NCI-H82 treated with DMSO at 0.1 percent for 48 hours (cell line): ENCODE measurements around the gene ARHGEF39.
A peak's percentile ranks its signal among the peaks of the same experiment; 100 is the strongest.
"Not testable (repeated sequence)": the region's sequence is repeated elsewhere in the genome, so short reads cannot be mapped to it uniquely, and the experiment has no call there.

Experiments used
- DNase-seq: peaks from one replicate; lab custom pipeline; 2025; ENCODE audit not compliant: unreplicated experiment; lab: John Stamatoyannopoulos, UW

ARHGEF39 gene

DNA sequence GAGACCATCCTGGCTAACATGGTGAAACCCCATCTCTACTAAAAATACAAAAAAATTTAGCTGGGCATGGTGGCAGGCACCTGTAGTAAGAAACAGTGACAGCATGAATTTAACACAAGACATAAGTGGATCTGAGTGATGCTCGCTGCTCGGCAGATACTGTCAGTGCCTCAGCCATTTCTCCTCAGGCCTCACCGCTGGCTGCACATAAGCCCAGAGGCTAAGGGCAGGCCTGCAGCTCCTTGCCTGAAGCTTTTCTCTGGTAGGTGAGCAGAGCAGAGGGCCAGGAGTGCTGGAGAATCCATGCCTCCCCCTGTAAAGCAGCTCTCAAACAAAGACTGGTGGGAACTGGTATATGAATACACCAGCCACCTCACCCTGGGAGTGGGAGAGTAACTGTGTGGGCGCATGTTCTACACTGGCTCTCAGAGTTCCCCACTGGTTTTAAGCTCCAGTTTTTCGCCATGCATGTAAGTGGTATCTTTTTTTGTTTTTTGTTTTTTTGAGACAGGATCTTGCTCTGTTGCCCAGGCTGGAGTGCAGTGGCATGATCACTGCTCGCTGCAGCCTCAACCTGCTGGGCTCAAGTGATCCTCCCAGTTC is 36.5 kb downstream of the ARHGEF39 start:
- DNase-seq, result no peak

DNA sequence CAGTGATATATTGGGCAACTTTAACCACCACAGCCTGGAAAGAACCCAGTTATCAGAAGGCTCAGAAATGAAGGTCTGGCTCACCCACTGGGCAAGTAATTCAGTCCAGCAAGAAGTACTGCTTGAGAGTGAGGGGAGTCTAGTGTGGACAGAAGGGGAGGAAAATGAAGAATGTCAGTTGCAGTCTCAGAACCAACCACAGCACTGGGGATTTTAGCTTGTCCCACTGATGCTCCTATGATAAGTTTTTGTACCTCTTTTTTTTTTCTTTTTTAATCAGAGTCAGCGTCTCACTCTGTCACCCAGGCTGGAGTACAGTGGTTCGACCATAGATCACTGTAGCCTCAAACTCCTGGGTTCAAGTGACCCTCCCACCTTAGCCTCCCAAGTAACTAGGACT is 37.4 kb downstream of the ARHGEF39 start:
- DNase-seq, result no peak

DNA sequence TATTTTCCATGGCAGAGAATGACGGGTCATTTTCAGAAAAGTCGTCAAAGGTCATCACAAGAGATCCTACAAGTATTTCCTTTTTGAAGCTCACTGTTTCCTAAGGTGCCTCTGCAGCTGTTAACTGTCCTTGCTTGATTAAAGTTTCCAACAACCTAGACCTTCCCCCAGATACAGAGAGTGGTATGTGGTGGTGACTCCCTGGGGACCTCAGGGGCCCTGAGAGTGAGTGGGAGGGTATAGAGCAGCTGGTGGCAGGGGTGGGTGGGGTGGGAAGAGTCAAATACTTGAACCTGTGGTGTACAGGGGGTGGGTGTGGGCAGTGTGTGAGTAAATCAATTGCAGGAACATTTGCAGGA is 45.2 kb downstream of the ARHGEF39 start:
- DNase-seq, result no peak

DNA sequence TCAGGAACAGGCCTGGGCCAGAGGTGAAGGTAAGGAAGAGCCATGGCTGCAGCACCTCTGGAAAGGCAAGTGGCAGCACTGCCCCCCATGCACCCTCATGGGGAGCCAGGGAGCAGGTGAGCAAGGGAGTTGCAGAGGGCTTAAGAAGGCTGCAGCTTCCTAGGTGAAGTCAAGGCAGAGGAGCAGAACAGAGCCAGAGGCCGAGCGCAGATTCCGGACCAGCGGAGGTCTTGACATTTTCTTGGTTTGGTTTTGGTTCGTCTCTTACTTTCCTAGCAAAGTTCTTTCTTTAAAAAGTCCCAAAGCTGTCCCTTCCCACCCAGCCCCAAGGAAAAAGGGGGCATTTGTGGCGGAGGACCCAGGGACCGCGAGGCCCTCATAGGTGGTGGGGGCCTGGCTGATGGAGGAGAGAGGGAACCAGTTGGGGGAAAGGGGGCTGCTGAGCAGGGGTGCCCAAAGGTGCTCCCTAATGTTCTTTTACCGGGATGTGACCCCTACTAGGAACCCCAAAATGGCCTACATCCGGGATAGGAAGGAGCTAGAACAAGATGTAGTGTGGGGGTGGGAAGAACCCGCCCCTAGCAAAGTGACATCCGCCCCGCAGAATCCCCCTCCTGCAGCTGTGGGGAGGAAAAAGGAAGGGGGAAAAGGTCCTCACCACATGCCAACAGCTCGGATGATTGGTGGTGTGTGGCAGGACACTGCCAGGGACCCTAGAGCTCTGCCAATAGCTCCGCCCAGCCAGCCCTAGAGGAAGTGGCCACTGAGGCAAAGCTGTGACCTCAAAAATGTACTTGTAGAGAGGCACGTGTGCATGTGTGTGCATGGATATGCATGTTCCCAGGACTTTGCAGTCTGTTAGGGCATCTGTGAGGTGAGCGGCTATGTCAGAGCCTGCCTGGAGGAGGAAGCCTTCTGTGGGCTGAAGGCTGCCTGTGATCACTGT is 45.9 kb downstream of the ARHGEF39 start:
- no peak for DNase-seq

DNA sequence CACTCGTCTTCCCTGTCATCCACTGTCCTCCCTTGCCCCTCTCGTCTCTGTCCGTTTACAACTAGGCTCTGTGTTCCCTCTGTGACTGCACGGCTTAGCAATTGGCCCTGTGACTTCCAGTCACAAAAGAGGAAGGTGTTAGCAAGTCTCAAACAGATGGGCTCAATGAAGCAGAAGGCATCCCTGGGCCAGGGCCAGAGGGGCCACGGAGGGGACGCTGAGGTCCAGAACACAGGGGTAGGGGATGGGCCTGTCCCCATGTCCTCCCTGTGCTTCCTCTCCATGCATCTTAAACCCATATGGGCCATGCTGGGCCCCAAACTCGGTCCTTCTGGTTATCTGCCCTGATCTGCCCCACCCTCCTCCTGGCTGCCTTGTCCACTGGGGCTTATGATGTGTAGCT is 46.7 kb downstream of the ARHGEF39 start, which contains the start of gene CD72:
TSS of gene CD72 (minus strand) at position 89 of the 403 bp plus-strand sequence. CDS start 110 bp downstream, outside the sequence.
- no peak for DNase-seq

DNA sequence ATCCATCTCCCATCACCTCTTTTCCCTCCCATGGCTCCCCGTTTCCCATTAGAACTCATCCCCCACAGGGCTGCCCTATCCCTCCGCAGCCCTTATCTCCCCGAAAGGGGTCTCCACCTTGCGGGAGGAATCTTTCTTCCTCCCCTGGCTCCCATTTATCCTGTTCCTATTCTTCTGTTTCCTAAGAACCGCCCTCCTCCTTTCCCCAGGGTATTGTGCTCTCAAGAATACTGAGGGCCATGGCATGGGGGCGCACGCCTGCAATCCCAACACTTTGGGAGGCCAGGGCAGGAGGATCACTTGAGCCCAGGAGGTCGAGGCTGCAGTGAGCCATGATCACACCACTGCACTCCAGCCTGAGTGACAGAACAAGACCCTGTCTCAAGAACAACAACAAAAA is 47.4 kb downstream of the ARHGEF39 start:
- DNase-seq, result no peak

DNA sequence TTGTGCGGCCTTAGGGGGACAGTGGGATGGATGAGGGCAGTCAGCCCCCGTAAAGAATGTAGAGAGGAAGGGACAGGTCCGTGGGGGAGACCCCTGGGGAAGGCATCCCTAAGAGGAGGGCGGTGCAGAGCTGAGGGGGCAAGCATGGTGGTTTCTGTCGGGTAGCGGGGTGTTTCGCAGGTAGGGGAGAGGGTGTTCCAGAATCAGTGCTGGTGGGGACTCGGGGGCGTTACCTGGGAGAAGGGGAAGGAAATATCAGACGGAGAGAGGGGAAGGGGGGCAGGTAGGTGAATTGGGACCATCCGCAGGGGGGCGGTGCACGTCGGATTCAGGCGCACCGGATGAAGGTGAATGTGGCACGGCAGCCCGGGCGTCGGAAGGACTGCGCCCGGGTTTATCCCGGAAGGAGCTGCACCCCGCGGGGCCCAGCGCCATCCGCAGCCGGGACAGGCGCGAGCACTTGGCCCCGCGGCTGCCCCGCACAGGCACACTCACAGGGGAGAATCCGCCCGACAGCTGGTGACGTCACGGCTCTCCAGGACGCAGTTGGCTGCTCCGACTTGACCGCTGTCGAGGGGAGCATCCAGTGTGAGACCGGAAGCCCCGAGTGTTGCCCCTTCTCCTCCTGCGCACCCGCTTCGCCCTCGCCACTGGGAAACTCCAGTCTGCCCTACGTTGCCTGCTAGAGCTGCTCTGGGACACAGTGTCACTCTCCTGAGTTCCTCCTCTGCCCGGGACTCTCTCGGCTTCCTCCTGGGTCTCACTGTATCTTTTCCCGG is 48.1 kb downstream of the ARHGEF39 start:
- DNase-seq, result no peak

DNA sequence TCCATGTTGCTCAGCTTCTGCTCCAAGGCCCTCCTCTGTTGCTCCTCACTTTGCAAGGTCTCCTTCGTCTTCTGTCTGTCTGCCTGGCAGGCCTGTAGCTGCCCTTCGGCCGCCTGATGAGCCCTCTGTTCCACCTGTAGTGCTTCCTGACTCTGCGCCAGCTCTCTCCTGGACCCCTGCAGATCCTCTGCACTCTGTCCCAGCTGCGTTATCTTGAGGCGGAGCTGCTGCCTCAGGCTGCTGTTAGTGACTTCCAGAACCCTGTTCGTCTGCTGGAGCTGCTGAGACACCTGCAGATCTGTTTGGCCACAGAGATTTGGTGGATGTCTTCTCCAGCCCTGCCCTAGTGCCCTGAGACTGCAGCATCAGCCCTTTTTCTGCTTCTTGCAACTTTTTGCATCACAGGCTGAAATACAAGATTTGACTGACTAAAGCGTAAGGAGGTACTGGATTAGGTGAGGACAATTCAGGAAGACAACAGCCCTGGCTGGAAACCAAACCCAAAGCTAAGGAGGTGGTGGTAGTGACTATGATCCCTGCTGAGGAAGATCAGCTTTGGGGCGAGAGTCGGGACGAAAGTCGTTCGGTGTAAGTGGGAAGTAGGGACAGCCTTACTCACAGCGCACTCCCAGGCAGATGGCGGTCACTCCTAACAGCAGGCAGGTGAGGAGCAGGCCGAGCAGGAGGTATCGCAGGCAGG is 48.9 kb downstream of the ARHGEF39 start:
- DNase-seq, result no peak

DNA sequence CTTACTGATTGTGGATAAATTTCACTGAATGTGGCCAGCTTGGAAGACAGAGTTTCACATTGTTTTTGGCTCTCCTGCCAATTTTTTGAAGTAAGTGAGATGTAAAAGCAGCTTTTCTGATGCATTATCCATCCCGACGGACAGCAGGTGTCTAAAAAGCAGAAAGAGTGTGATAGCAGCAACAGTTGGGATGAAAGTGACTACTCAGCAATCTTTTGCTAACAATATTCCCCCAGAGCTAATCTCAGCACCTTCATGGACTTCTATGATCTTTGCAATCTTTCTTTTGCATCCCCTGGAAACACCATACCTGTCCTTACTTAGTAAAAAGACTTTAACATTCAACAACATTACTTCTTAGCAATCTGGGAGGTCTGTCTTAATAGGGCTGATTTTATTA is 52.2 kb downstream of the ARHGEF39 start:
- no peak for DNase-seq

DNA sequence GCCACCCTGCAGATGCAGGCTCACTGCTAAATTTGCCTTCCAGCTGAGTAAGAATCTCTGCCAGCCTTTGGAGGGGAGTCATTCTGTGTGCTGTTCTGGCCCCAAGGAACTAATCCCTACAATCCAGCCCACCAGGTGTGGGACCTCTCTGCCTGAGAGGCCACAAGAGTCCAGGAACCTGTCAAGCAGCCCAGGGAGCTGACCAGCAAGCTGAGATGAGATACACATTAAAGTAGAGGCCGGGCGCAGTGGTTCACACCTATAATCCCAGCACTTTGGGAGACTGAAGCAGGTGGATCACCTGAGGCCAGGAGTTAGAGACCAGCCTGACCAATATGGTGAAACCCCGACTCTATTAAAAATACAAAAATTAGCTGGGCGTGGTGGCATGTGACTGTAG is 52.9 kb downstream of the ARHGEF39 start:
- DNase-seq, result not testable (repeated sequence)

DNA sequence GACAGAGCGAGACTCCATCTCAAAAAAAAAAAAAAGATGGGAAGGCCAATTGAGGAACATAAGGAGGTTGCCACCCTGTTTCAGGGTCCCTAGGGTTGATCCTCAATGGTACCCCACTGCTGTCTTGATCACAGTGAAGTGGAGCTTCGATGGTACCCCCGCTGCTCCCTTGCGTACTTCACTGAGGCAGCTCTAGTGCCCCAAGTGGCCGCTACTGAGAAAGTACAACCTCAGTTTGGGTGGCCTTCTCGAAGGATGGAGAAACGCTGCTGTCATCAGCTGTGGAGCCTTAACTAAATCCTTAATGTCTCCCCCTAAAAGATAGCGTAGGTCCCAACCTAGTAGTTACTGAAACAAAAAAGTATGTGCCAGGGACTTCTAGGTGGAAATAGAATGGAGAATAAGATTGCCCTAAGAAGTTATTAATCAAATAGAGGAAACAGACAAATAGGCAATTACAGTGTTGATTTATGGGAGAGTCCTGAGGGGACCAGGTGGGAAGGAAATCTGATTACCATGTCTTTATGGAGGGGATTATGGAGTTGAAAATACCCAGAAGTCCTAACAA is 53.7 kb downstream of the ARHGEF39 start:
- peak; percentile 27 for DNase-seq

DNA sequence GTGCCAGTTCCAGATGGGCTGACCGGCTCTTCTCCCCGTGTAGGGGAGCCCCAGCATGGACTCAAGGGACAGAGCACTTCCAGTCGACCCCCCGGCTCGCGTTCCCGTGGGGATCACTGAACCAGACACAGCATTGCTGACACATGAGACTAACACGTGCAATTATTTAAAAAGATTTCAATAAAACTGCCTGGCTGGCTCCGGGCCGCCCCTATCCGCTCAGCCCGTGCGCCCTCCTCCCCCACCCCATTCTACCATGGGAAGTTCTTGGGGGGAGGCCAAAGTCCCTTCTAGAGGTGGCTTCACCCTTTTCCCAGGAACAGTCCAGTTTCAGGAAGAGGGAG is 55.2 kb downstream of the ARHGEF39 start:
- DNase-seq, result no peak
